Hematopoietic multipotent progenitor cell treated with erythropoietin and hydrocortisone succinate and interleukin-3 and kit ligand, for 17 days (in vitro differentiated cells): ENCODE data around the gene PRM1.

Source experiments
- DNase-seq: peaks from one replicate; pipeline ENCODE4 v3.0.0-alpha.2; 2015; ENCODE audit warnings: low spot score

Gene PRM1

GRCh38 chr16:11236461-11237254, 44.5 kb downstream of the PRM1 start:
- no peak for DNase-seq

GRCh38 chr16:11235703-11235991, 45.5 kb downstream of the PRM1 start:
- DNase-seq = no peak

GRCh38 chr16:11234884-11235702, 46.0 kb downstream of the PRM1 start:
- DNase-seq = no peak

GRCh38 chr16:11233727-11234376, 47.3 kb downstream of the PRM1 start:
- no peak for DNase-seq

GRCh38 chr16:11232852-11233726, 48.0 kb downstream of the PRM1 start:
- DNase-seq = no peak

- no peak for DNase-seq
These were observed 48.8 kb downstream of the PRM1 start for GRCh38 chr16:11232302-11232851.

GRCh38 chr16:11231367-11231970, 49.7 kb downstream of the PRM1 start:
- DNase-seq = no peak
